Measurements from ENCODE around the gene KDELR1.
"Not testable (repeated sequence)": the region's sequence is repeated elsewhere in the genome, so short reads cannot be mapped to it uniquely, and the experiment has no call there.

Gene KDELR1

GRCh38 chr19:48396824-48397176 is 5.4 kb upstream of the KDELR1 start:
- no peak for DNase-seq

GRCh38 chr19:48396016-48396823 is 4.9 kb upstream of the KDELR1 start:
- DNase-seq: no peak

- no peak for DNase-seq
Measured at GRCh38 chr19:48395499-48395898, 4.1 kb upstream of the KDELR1 start.

- DNase-seq: no peak
Measured at GRCh38 chr19:48395170-48395455, 3.8 kb upstream of the KDELR1 start.

- DNase-seq: no peak
Measured at GRCh38 chr19:48394331-48395169, 3.2 kb upstream of the KDELR1 start.

GRCh38 chr19:48393559-48394330 is 2.4 kb upstream of the KDELR1 start, which contains the start of gene GRIN2D:
Gene GRIN2D, plus strand, starts transcription at chr19:48393668. Its CDS starts 4,725 bp downstream, at chr19:48398393.
- DNase-seq: no peak

GRCh38 chr19:48392860-48393558 is 1.7 kb upstream of the KDELR1 start:
- no peak for DNase-seq

- not testable (repeated sequence) for DNase-seq
Measured at GRCh38 chr19:48392006-48392344, 624 bp upstream of the KDELR1 start.

- DNase-seq: peak; percentile 50
Measured at GRCh38 chr19:48390188-48391099, 907 bp downstream of the KDELR1 start.

- no peak for DNase-seq
Measured at GRCh38 chr19:48386981-48387380, 4.4 kb downstream of the KDELR1 start.

- no peak for DNase-seq
Measured at GRCh38 chr19:48385461-48386087, 5.8 kb downstream of the KDELR1 start.

- DNase-seq: no peak
Measured at GRCh38 chr19:48382286-48382685, 9.1 kb downstream of the KDELR1 start.

GRCh38 chr19:48381178-48381950 is 10.0 kb downstream of the KDELR1 start:
- DNase-seq: no peak

GRCh38 chr19:48379058-48379457 is 12.3 kb downstream of the KDELR1 start:
- DNase-seq: no peak

- DNase-seq: no peak
Measured at GRCh38 chr19:48378194-48378570, 13.2 kb downstream of the KDELR1 start.

- DNase-seq: no peak
Measured at GRCh38 chr19:48373567-48373966, 17.8 kb downstream of the KDELR1 start.

GRCh38 chr19:48372904-48373303 is 18.4 kb downstream of the KDELR1 start:
- DNase-seq: no peak

- not testable (repeated sequence) for DNase-seq
Measured at GRCh38 chr19:48371771-48372170, 19.6 kb downstream of the KDELR1 start.

GRCh38 chr19:48371367-48371766 is 20.0 kb downstream of the KDELR1 start:
- DNase-seq: no peak

- no peak for DNase-seq
Measured at GRCh38 chr19:48370955-48371354, 20.4 kb downstream of the KDELR1 start.

GRCh38 chr19:48368936-48369335 is 22.4 kb downstream of the KDELR1 start:
- DNase-seq: no peak
